Caco-2 (cell line): ENCODE data around the gene SLC43A1. TPM values are rescaled to one million over a fixed set of nuclear protein-coding genes. Genes with fewer than 3 reads are reported as not detected.

ENCODE experiments used
- BruUV-seq: library from RNA; stranded (reverse); fragments of 400-500 nt; replicated peaks from 2 replicates; lab custom pipeline; 2021; lab: Mats Ljungman, UMichigan
- CTCF ChIA-PET: fragments of 300-600 bp; sonication (Branson Sonifier 250); formaldehyde crosslinking; loops from one replicate; lab custom pipeline; 2022; ENCODE audit warnings: antibody characterized with exemption; lab: Charles Lee
- POLR2A ChIA-PET: fragments of 300-600 bp; sonication (Branson Sonifier 250); formaldehyde crosslinking; loops from one replicate; lab custom pipeline; 2022; ENCODE audit warnings: antibody characterized with exemption; lab: Charles Lee
- DNase-seq, 2 experiments: peaks; one replicate each; pipeline versions ENCODE4 v3.0.0 to v3.0.0-alpha.2; 2020 to 2022
- H3K27me3 ChIP-seq: replicated peaks from 2 replicates; pipeline ENCODE4 v1.6.0; 2011; ENCODE audit warnings: low read length; ENCODE audit not compliant: control insufficient read depth, insufficient read depth
- H3K36me3 ChIP-seq: 2 replicates; pipeline ENCODE4 v1.5.1; 2011; ENCODE audit warnings: low read length; ENCODE audit not compliant: control insufficient read depth, insufficient read depth
- H3K4me1 ChIP-seq: fragments of 250-450 bp; sonication (Bioruptor Pico); 2 replicates; pipeline ENCODE4 v1.5.1; 2020; ENCODE audit warnings: mild to moderate bottlenecking
- H3K4me3 ChIP-seq: 2 replicates; pipeline ENCODE4 v1.5.1; 2011; ENCODE audit warnings: low read depth, mild to moderate bottlenecking, control low read depth, low read length
- H3K9me3 ChIP-seq: fragments of 250-450 bp; sonication (Bioruptor Pico); 2 replicates; pipeline ENCODE4 v1.5.1; 2020; ENCODE audit warnings: mild to moderate bottlenecking, moderate library complexity
- H3K27ac Mint-ChIP-seq: one replicate; pipeline ENCODE4 v1.8.0; 2022; ENCODE audit warnings: mixed read lengths; ENCODE audit not compliant: unreplicated experiment
- H3K27me3 Mint-ChIP-seq: one replicate; pipeline ENCODE4 v1.8.0; 2022; ENCODE audit warnings: mixed read lengths; ENCODE audit not compliant: insufficient read depth, unreplicated experiment
- H3K36me3 Mint-ChIP-seq: one replicate; pipeline ENCODE4 v1.8.0; 2022; ENCODE audit warnings: mild to moderate bottlenecking, mixed read lengths; ENCODE audit not compliant: insufficient read depth, unreplicated experiment
- H3K4me1 Mint-ChIP-seq: one replicate; pipeline ENCODE4 v1.8.0; 2022; ENCODE audit warnings: low read depth, mixed read lengths; ENCODE audit not compliant: unreplicated experiment
- H3K4me3 Mint-ChIP-seq: one replicate; pipeline ENCODE4 v1.8.0; 2022; ENCODE audit warnings: mild to moderate bottlenecking, moderate library complexity, mixed read lengths; ENCODE audit not compliant: unreplicated experiment
- H3K9me3 Mint-ChIP-seq: one replicate; pipeline ENCODE4 v1.8.0; 2022; ENCODE audit warnings: mixed read lengths; ENCODE audit not compliant: unreplicated experiment
- CTCF ChIP-seq, 2 experiments: fragments of 200-600 bp in 1 of 2; IDR thresholded peaks; 1 replicate in 1 of 2; 2 replicates in 1 of 2; pipeline versions ENCODE4 v1.5.1 to v1.8.0; 2011 to 2022; ENCODE audit warnings: antibody characterized with exemption in 1 of 2, control low read depth in 1 of 2, inconsistent platforms in 1 of 2, low read depth in 1 of 2, low read length in 1 of 2, mild to moderate bottlenecking in 1 of 2, moderate library complexity in 1 of 2; ENCODE audit not compliant: insufficient read depth in 1 of 2, severe bottlenecking in 1 of 2, unreplicated experiment in 1 of 2
- intact Hi-C: fragments of 100-400 bp; cut with micrococcal nuclease; formaldehyde crosslinking; loops from one replicate; pipeline ENCODE4 v1.10.0; 2022; ENCODE audit not compliant: unreplicated experiment
- total RNA-seq: library from RNA; stranded (reverse); gene quantifications from 2 replicates; pipeline ENCODE4 v1.2.3, GENCODE V29; 2022

SLC43A1 gene
- total RNA-seq, 1 experiment from 2014 or later, result 71.7 TPM

GRCh38 chr11:57464539-57465181, 50.8 kb downstream of the SLC43A1 start:
- POLR2A ChIA-PET, result no interaction called here
- H3K27ac Mint-ChIP-seq, result no peak overlapping the region
- no peak overlapping the region for H3K4me3 Mint-ChIP-seq
- H3K4me1 Mint-ChIP-seq, result peaks cover 5% of the 10 kb centered on the region
- peaks cover 7% of the 10 kb centered on the region for H3K27me3 Mint-ChIP-seq
- no peaks in the 10 kb centered on the region for H3K9me3 Mint-ChIP-seq
- H3K27me3 ChIP-seq, result no peaks in the 10 kb centered on the region
- CTCF ChIA-PET, result interaction anchor here (1.6 to 2.0 kb wide), 2 partner anchors 12 kb away, joined by 5 to 6 read pairs; no protein-coding TSS in a partner anchor
- peaks cover 2% of the 10 kb centered on the region; the same call in 1 of the 2 replicates for H3K4me1 ChIP-seq
- intact Hi-C loops, result no loop called here
- no peak for DNase-seq
- BruUV-seq, result no TSS peak
- H3K9me3 ChIP-seq, result no peaks in the 10 kb centered on the region
- peaks cover 7% of the 10 kb centered on the region for H3K36me3 Mint-ChIP-seq
- TF ChIP-seq CTCF (IDR thresholded peaks at IDR 0.05; ENCODE audit: insufficient read depth in 1 of 2, low read depth in 1 of 2, low read length in 1 of 2, severe bottlenecking in 1 of 2, unreplicated experiment in 1 of 2), result no peak
- no peak overlapping the region for H3K4me3 ChIP-seq
- H3K36me3 ChIP-seq, result no peaks in the 10 kb centered on the region

GRCh38 chr11:57463671-57464538, 51.6 kb downstream of the SLC43A1 start:
- H3K9me3 Mint-ChIP-seq, result no peaks in the 10 kb centered on the region
- Histone ChIP-seq H3K9me3 (no peaks in the 10 kb centered on the region), H3K27me3 (peaks cover under 1% of the 10 kb centered on the region; the same call in 1 of the 2 replicates), H3K4me1 (peaks cover 7% of the 10 kb centered on the region), H3K4me3 (no peak overlapping the region), H3K36me3 (no peaks in the 10 kb centered on the region)
- no TSS peak for BruUV-seq
- H3K4me3 Mint-ChIP-seq, result no peak overlapping the region
- TF ChIP-seq CTCF (IDR thresholded peaks at IDR 0.05; ENCODE audit: insufficient read depth in 1 of 2, low read depth in 1 of 2, low read length in 1 of 2, severe bottlenecking in 1 of 2, unreplicated experiment in 1 of 2), result no peak
- POLR2A ChIA-PET, result interaction anchor here (0.6 kb wide), 2 partner anchors 120 to 130 kb away, joined by 3 to 4 read pairs; no protein-coding TSS in a partner anchor
- H3K36me3 Mint-ChIP-seq, result peaks cover 9% of the 10 kb centered on the region
- DNase-seq, result no peak
- H3K4me1 Mint-ChIP-seq, result peaks cover 8% of the 10 kb centered on the region
- H3K27me3 Mint-ChIP-seq, result peaks cover 11% of the 10 kb centered on the region
- CTCF ChIA-PET, result interaction anchor here (0.6 to 2.0 kb wide), 2 partner anchors 13 to 330 kb away, joined by 3 to 5 read pairs; no protein-coding TSS in a partner anchor
- intact Hi-C loops, result no loop called here
- H3K27ac Mint-ChIP-seq, result no peak overlapping the region

GRCh38 chr11:57462597-57462996, 52.9 kb downstream of the SLC43A1 start:
- ChIA-PET POLR2A (no interaction called here), CTCF (interaction anchor here (0.8 kb wide), 1 partner anchor 29 kb away, joined by 4 read pairs; no protein-coding TSS in a partner anchor)
- no peak overlapping the region for H3K4me3 ChIP-seq
- Mint-ChIP-seq H3K4me1 (peaks cover 13% of the 10 kb centered on the region), H3K36me3 (peaks cover 9% of the 10 kb centered on the region), H3K27ac (no peak overlapping the region), H3K27me3 (peaks cover 15% of the 10 kb centered on the region), H3K9me3 (no peaks in the 10 kb centered on the region), H3K4me3 (peak overlapping the region; percentile 5)
- peaks cover 3% of the 10 kb centered on the region; the same call in 1 of the 2 replicates for H3K27me3 ChIP-seq
- no peaks in the 10 kb centered on the region for H3K36me3 ChIP-seq
- H3K4me1 ChIP-seq, result peaks cover 17% of the 10 kb centered on the region
- TF ChIP-seq CTCF (IDR thresholded peaks at IDR 0.05; ENCODE audit: insufficient read depth in 1 of 2, low read depth in 1 of 2, low read length in 1 of 2, severe bottlenecking in 1 of 2, unreplicated experiment in 1 of 2), result no peak
- intact Hi-C loops, result no loop called here
- no peaks in the 10 kb centered on the region for H3K9me3 ChIP-seq
- no TSS peak for BruUV-seq
- no peak for DNase-seq
